ENCODE results near the gene CLCNKA.

- TF ChIP-seq CTCF (IDR thresholded peaks at IDR 0.05; ENCODE audit: low read depth, low read length, missing input control) (no peak), GABPA (IDR thresholded peaks at IDR 0.05 in 1 of 2, conservative IDR thresholded peaks at IDR 0.05 in 1 of 2) (no peak), RXRA (IDR thresholded peaks at IDR 0.05) (no peak), RAD21 (IDR thresholded peaks at IDR 0.05) (no peak), EGR1 (IDR thresholded peaks at IDR 0.05; ENCODE audit: low read depth in 2 of 2) (no peak), REST (IDR thresholded peaks at IDR 0.05) (no peak), YY1 (IDR thresholded peaks at IDR 0.05) (no peak), TAF1 (conservative IDR thresholded peaks at IDR 0.05) (no peak), ZBTB33 (IDR thresholded peaks at IDR 0.05) (no peak), JUND (IDR thresholded peaks at IDR 0.05) (no peak), SP1 (IDR thresholded peaks at IDR 0.05) (no peak)
These were observed 9.8 kb upstream of the CLCNKA start for GRCh38 chr1:16011936-16012589.
